HEK293 (cell line): ENCODE measurements around the gene PGAP1.

ENCODE experiments used
- KLF7 ChIP-seq: fragments of 450-650 bp; formaldehyde crosslinking; IDR thresholded peaks from 2 replicates; pipeline ENCODE4 v1.5.1; 2016; ENCODE audit warnings: missing biosample characterization, missing genetic modification characterization, borderline replicate concordance
- MZF1 ChIP-seq: fragments of 450-650 bp; formaldehyde crosslinking; IDR thresholded peaks from 2 replicates; pipeline ENCODE4 v1.5.1; 2017; ENCODE audit warnings: missing biosample characterization, missing genetic modification characterization, borderline replicate concordance
- SALL2 ChIP-seq: fragments of 450-650 bp; formaldehyde crosslinking; IDR thresholded peaks from 2 replicates; pipeline ENCODE4 v1.5.0; 2017; ENCODE audit warnings: missing biosample characterization, mild to moderate bottlenecking, missing genetic modification characterization, borderline replicate concordance
- SCRT2 ChIP-seq: fragments of 450-650 bp; formaldehyde crosslinking; IDR thresholded peaks from 2 replicates; pipeline ENCODE4 v1.5.1; 2016; ENCODE audit warnings: missing biosample characterization, missing genetic modification characterization
- SP7 ChIP-seq: fragments of 450-650 bp; formaldehyde crosslinking; IDR thresholded peaks from 2 replicates; pipeline ENCODE4 v1.5.1; 2016; ENCODE audit warnings: missing biosample characterization, missing genetic modification characterization
- TCF7L2 ChIP-seq: IDR thresholded peaks from 2 replicates; pipeline ENCODE4 v1.6.1; 2011; ENCODE audit warnings: low read depth, mild to moderate bottlenecking, inconsistent platforms, low read length, moderate library complexity, borderline replicate concordance
- WT1 ChIP-seq: fragments of 450-650 bp; formaldehyde crosslinking; IDR thresholded peaks from 2 replicates; pipeline ENCODE4 v1.5.1; 2016; ENCODE audit warnings: missing biosample characterization, missing genetic modification characterization
- ZBTB10 ChIP-seq: fragments of 450-650 bp; formaldehyde crosslinking; IDR thresholded peaks from 2 replicates; pipeline ENCODE4 v1.5.1; 2016; ENCODE audit warnings: missing biosample characterization, missing genetic modification characterization
- ZEB2 ChIP-seq: fragments of 450-650 bp; formaldehyde crosslinking; IDR thresholded peaks from 2 replicates; pipeline ENCODE4 v1.5.1; 2016; ENCODE audit warnings: missing biosample characterization, missing genetic modification characterization
- ZNF174 ChIP-seq: fragments of 450-650 bp; formaldehyde crosslinking; IDR thresholded peaks from 2 replicates; pipeline ENCODE4 v1.5.0; 2017; ENCODE audit warnings: missing biosample characterization, mild to moderate bottlenecking, missing genetic modification characterization
- ZNF2 ChIP-seq: fragments of 450-650 bp; formaldehyde crosslinking; IDR thresholded peaks from 2 replicates; pipeline ENCODE4 v1.5.1; 2016; ENCODE audit warnings: missing biosample characterization, missing genetic modification characterization
- ZNF223 ChIP-seq: fragments of 450-650 bp; formaldehyde crosslinking; IDR thresholded peaks from 2 replicates; pipeline ENCODE4 v1.5.1; 2016; ENCODE audit warnings: missing biosample characterization, missing genetic modification characterization
- ZNF341 ChIP-seq: fragments of 450-650 bp; formaldehyde crosslinking; IDR thresholded peaks from 2 replicates; pipeline ENCODE4; 2016; ENCODE audit warnings: low read depth, missing biosample characterization, missing genetic modification characterization
- ZNF366 ChIP-seq: fragments of 450-650 bp; formaldehyde crosslinking; conservative IDR thresholded peaks from 2 replicates; pipeline ENCODE4 v1.5.1; 2016; ENCODE audit warnings: missing biosample characterization, missing genetic modification characterization
- ZNF394 ChIP-seq: fragments of 450-650 bp; formaldehyde crosslinking; IDR thresholded peaks from 2 replicates; pipeline ENCODE4 v1.5.1; 2016; ENCODE audit warnings: missing biosample characterization, missing genetic modification characterization, mild to moderate bottlenecking, moderate library complexity, borderline replicate concordance
- ZNF423 ChIP-seq: fragments of 450-650 bp; formaldehyde crosslinking; IDR thresholded peaks from 2 replicates; pipeline ENCODE4 v1.5.1; 2016; ENCODE audit warnings: missing biosample characterization, missing genetic modification characterization
- ZNF488 ChIP-seq: fragments of 450-650 bp; formaldehyde crosslinking; IDR thresholded peaks from 2 replicates; pipeline ENCODE4 v1.5.1; 2016; ENCODE audit warnings: missing biosample characterization, missing genetic modification characterization
- ZNF610 ChIP-seq: fragments of 450-650 bp; formaldehyde crosslinking; IDR thresholded peaks from 2 replicates; pipeline ENCODE4 v1.5.1; 2016; ENCODE audit warnings: missing biosample characterization, missing genetic modification characterization, borderline replicate concordance
- TF ChIP-seq, protein P1 (sequence below): fragments of 450-650 bp; formaldehyde crosslinking; IDR thresholded peaks from 2 replicates; pipeline ENCODE4 v1.5.1; 2016; ENCODE audit warnings: missing biosample characterization, missing genetic modification characterization, low read depth
- TF ChIP-seq, protein P2 (sequence below): fragments of 450-650 bp; formaldehyde crosslinking; IDR thresholded peaks from 2 replicates; pipeline ENCODE4 v1.5.1; 2016; ENCODE audit warnings: missing biosample characterization, missing genetic modification characterization
- TF ChIP-seq, protein P3 (sequence below): fragments of 450-650 bp; formaldehyde crosslinking; IDR thresholded peaks from 2 replicates; pipeline ENCODE4 v1.5.1; 2016; ENCODE audit warnings: missing biosample characterization, missing genetic modification characterization
- TF ChIP-seq, protein P4 (sequence below): fragments of 450-650 bp; formaldehyde crosslinking; IDR thresholded peaks from 2 replicates; pipeline ENCODE4 v1.5.1; 2016; ENCODE audit warnings: missing biosample characterization, missing genetic modification characterization
- TF ChIP-seq, protein P5 (sequence below): fragments of 450-650 bp; formaldehyde crosslinking; IDR thresholded peaks from 2 replicates; pipeline ENCODE4 v1.5.1; 2016; ENCODE audit warnings: missing biosample characterization, missing genetic modification characterization

PGAP1 gene

GRCh38 chr2:196853301-196854087, 73.0 kb downstream of the PGAP1 start (continued):
- TF ChIP-seq ZNF423 (tag by site-specific recombination) (no peak), ZNF394 (tag by site-specific recombination) (0 out of 2 replicates have a peak, but pooled peaks have one; percentile 14), ZNF341 (tag by site-specific recombination) (no peak), WT1 (peak; percentile 45; the same call in 1 of the 2 replicates), ZNF174 (tag by site-specific recombination) (no peak), ZNF488 (tag by site-specific recombination) (peak; percentile 58), ZNF610 (tag by site-specific recombination) (peak; percentile 61; the same call in 1 of the 2 replicates), SP7 (tag by site-specific recombination) (peak; percentile 77), ZEB2 (peak; percentile 73), KLF7 (tag by site-specific recombination) (no peak), MZF1 (tag by site-specific recombination) (peak; percentile 38; the same call in 1 of the 2 replicates), ZNF223 (tag by site-specific recombination) (no peak), TCF7L2 (peak; percentile 98; the same call in 1 of the 2 replicates), ZNF2 (peak; percentile 69), SALL2 (tag by site-specific recombination) (no peak), SCRT2 (tag by site-specific recombination) (peak; percentile 52; the same call in 1 of the 2 replicates), ZNF366 (no peak; the same call in 1 of the 2 replicates), ZBTB10 (tag by site-specific recombination) (no peak)
- TF ChIP-seq, protein P1, sequence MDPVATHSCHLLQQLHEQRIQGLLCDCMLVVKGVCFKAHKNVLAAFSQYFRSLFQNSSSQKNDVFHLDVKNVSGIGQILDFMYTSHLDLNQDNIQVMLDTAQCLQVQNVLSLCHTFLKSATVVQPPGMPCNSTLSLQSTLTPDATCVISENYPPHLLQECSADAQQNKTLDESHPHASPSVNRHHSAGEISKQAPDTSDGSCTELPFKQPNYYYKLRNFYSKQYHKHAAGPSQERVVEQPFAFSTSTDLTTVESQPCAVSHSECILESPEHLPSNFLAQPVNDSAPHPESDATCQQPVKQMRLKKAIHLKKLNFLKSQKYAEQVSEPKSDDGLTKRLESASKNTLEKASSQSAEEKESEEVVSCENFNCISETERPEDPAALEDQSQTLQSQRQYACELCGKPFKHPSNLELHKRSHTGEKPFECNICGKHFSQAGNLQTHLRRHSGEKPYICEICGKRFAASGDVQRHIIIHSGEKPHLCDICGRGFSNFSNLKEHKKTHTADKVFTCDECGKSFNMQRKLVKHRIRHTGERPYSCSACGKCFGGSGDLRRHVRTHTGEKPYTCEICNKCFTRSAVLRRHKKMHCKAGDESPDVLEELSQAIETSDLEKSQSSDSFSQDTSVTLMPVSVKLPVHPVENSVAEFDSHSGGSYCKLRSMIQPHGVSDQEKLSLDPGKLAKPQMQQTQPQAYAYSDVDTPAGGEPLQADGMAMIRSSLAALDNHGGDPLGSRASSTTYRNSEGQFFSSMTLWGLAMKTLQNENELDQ (tag by site-specific recombination) = 0 out of 2 replicates have a peak, but pooled peaks have one; percentile 20
- TF ChIP-seq, protein P2, sequence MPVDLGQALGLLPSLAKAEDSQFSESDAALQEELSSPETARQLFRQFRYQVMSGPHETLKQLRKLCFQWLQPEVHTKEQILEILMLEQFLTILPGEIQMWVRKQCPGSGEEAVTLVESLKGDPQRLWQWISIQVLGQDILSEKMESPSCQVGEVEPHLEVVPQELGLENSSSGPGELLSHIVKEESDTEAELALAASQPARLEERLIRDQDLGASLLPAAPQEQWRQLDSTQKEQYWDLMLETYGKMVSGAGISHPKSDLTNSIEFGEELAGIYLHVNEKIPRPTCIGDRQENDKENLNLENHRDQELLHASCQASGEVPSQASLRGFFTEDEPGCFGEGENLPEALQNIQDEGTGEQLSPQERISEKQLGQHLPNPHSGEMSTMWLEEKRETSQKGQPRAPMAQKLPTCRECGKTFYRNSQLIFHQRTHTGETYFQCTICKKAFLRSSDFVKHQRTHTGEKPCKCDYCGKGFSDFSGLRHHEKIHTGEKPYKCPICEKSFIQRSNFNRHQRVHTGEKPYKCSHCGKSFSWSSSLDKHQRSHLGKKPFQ (tag by site-specific recombination) = peak; percentile 90
- TF ChIP-seq, protein P3, sequence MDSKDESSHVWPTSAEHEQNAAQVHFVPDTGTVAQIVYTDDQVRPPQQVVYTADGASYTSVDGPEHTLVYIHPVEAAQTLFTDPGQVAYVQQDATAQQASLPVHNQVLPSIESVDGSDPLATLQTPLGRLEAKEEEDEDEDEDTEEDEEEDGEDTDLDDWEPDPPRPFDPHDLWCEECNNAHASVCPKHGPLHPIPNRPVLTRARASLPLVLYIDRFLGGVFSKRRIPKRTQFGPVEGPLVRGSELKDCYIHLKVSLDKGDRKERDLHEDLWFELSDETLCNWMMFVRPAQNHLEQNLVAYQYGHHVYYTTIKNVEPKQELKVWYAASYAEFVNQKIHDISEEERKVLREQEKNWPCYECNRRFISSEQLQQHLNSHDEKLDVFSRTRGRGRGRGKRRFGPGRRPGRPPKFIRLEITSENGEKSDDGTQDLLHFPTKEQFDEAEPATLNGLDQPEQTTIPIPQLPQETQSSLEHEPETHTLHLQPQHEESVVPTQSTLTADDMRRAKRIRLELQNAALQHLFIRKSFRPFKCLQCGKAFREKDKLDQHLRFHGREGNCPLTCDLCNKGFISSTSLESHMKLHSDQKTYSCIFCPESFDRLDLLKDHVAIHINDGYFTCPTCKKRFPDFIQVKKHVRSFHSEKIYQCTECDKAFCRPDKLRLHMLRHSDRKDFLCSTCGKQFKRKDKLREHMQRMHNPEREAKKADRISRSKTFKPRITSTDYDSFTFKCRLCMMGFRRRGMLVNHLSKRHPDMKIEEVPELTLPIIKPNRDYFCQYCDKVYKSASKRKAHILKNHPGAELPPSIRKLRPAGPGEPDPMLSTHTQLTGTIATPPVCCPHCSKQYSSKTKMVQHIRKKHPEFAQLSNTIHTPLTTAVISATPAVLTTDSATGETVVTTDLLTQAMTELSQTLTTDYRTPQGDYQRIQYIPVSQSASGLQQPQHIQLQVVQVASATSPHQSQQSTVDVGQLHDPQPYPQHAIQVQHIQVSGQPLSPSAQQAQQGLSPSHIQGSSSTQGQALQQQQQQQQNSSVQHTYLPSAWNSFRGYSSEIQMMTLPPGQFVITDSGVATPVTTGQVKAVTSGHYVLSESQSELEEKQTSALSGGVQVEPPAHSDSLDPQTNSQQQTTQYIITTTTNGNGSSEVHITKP (tag by site-specific recombination) = 0 out of 2 replicates have a peak, but pooled peaks have one; percentile 27
- TF ChIP-seq, protein P4, sequence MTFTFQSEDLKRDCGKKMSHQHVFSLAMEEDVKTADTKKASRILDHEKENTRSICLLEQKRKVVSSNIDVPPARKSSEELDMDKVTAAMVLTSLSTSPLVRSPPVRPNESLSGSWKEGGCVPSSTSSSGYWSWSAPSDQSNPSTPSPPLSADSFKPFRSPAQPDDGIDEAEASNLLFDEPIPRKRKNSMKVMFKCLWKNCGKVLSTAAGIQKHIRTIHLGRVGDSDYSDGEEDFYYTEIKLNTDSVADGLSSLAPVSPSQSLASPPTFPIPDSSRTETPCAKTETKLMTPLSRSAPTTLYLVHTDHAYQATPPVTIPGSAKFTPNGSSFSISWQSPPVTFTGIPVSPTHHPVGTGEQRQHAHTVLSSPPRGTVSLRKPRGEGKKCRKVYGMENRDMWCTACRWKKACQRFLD = no peak
- TF ChIP-seq, protein P5, sequence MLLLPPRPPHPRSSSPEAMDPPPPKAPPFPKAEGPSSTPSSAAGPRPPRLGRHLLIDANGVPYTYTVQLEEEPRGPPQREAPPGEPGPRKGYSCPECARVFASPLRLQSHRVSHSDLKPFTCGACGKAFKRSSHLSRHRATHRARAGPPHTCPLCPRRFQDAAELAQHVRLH = peak; percentile 95
